ENCODE measurements around the gene PNLIPRP2. TPM values are rescaled to one million over a fixed set of nuclear protein-coding genes. Genes with fewer than 3 reads are reported as not detected.
A peak's percentile ranks its signal among the peaks of the same experiment; 100 is the strongest.

PNLIPRP2 gene
- total and polyA plus RNA-seq, 5 experiments from 2014 or later: not detected

GRCh38 chr10:116621934-116622655 lies 1.3 kb downstream of the PNLIPRP2 start:
- peaks cover 11 to 58% (median 40%) of the 10 kb centered on the region in 5 donors for H3K27me3 Mint-ChIP-seq
- H3K4me3 Mint-ChIP-seq: no peak overlapping the region
- ATAC-seq (no peak), DNase-seq (no peak)
- no peaks in the 10 kb centered on the region for H3K4me1 Mint-ChIP-seq
- peaks cover 0 to 1% (median 0%) of the 10 kb centered on the region in 9 donors for H3K9me3 Mint-ChIP-seq
- POLR2A ChIA-PET: no interaction called here
- no peak overlapping the region for H3K27ac Mint-ChIP-seq
- H3K36me3 Mint-ChIP-seq: no peaks in the 10 kb centered on the region

- H3K27me3 Mint-ChIP-seq: peaks cover 11 to 80% (median 43%) of the 10 kb centered on the region in 5 donors
- H3K9me3 Mint-ChIP-seq: peaks cover 0 to 1% (median 0%) of the 10 kb centered on the region in 9 donors
- POLR2A ChIA-PET: no interaction called here
- ATAC-seq (no peak), DNase-seq (no peak)
- H3K27ac Mint-ChIP-seq: peak overlapping the region in 1 of 10 donors; percentile 49
- H3K36me3 Mint-ChIP-seq: no peaks in the 10 kb centered on the region
- H3K4me1 Mint-ChIP-seq: no peaks in the 10 kb centered on the region
- H3K4me3 Mint-ChIP-seq: no peak overlapping the region
These were observed 5.1 kb downstream of the PNLIPRP2 start for GRCh38 chr10:116625845-116626244.

DNA sequence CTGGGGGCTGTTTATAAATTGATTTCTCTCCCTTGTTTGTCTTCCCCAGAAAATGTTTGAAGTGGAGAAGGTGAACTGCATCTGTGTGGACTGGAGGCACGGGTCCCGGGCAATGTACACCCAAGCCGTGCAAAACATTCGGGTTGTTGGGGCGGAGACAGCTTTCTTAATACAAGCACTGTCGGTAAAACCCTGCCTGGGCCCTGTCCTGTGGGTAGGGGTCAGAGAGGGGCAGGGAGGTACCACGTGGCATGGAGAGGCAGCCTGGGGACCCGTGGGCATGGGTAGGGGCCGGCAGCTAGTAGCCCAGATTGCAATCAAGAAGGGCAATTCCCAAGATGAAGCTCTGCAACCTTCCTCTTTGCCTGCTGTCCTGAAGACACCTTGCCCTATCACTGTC lies 6.1 kb downstream of the PNLIPRP2 start:
- ATAC-seq: no peak
- Mint-ChIP-seq H3K36me3 (no peaks in the 10 kb centered on the region), H3K4me3 (no peak overlapping the region), H3K27me3 (peaks cover 11 to 80% (median 44%) of the 10 kb centered on the region in 5 donors), H3K27ac (no peak overlapping the region), H3K4me1 (no peaks in the 10 kb centered on the region), H3K9me3 (peaks cover 0 to 1% (median 0%) of the 10 kb centered on the region in 9 donors)
- no peak for DNase-seq
- POLR2A ChIA-PET: no interaction called here

DNA sequence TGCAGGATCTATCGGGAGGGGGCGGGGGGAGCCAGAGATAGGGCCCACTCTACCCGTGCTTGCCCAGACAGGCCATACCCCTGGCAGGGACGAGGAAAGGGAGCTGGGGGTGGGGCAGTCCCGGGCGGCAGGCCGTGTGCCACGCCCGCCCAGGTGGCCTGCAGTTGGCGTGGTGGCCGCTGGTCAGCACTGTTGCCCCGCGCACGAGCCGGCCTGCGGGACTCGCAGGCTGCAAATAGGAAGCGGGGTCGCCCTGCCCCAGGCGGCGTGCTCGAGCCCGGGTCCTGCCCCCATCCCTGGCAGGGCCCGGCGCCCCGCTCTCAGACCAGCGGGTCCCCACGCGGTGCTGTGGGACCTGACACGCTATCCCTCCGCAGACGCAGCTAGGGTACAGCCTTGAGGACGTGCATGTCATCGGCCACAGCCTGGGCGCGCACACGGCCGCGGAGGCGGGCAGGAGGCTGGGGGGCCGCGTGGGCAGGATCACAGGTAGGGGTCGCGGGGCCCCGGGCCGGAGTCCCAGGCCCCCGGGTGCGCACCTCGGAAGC lies 6.7 kb downstream of the PNLIPRP2 start:
- H3K36me3 Mint-ChIP-seq: no peaks in the 10 kb centered on the region
- H3K27ac Mint-ChIP-seq: no peak overlapping the region
- no peaks in the 10 kb centered on the region for H3K9me3 Mint-ChIP-seq
- DNase-seq (no peak), ATAC-seq (no peak)
- no peaks in the 10 kb centered on the region for H3K4me1 Mint-ChIP-seq
- peaks cover 11 to 74% (median 41%) of the 10 kb centered on the region in 5 donors for H3K27me3 Mint-ChIP-seq
- no peak overlapping the region for H3K4me3 Mint-ChIP-seq
- POLR2A ChIA-PET: no interaction called here

DNA sequence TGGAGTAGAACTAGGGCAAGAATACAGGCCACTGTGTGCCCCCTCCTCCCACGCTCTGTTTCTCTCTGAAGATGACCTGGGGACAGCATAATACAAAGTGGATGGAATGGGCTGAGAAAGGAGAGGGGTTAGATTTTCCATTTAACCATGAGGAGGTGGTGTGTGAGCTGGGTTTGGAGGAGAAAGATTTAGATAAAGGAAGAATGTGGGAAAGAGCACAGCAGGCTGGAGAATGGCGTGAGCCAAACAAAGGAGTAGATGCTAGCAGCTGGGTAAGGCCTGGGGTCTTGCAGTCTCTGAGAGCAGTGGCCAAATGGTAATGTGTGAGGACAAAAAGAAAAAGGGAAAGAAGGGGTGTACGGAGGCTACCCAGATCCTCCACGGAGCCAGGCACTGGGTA lies 8.6 kb downstream of the PNLIPRP2 start:
- Mint-ChIP-seq H3K36me3 (no peaks in the 10 kb centered on the region), H3K9me3 (no peaks in the 10 kb centered on the region), H3K27me3 (peaks cover 11 to 66% (median 33%) of the 10 kb centered on the region in 5 donors), H3K4me1 (no peaks in the 10 kb centered on the region), H3K4me3 (no peak overlapping the region), H3K27ac (no peak overlapping the region)
- DNase-seq (no peak), ATAC-seq (no peak)
- POLR2A ChIA-PET: no interaction called here

- no peak for ATAC-seq
These were observed 9.3 kb downstream of the PNLIPRP2 start for GRCh38 chr10:116630020-116630419.

DNA sequence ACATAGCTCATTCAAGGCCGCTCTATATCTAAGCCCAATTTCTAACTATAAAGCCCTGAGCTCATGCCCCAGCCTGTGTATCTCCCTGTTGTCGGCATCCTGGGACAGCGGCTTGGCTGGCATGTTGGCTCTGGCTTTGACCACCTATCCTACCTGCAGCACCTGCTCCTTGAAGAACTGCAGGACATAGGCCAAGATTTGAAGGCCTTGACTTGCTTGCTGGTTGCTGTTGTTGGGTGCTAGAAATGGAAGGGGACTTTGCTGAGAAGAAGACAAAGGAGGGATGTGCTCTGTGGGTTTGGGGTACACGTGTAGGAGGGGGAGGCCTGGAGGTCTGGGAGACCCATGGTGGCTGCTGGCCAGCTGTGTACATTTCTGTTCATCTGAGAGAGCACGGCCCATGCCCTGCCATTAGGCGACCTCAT lies 11.1 kb downstream of the PNLIPRP2 start:
- Mint-ChIP-seq H3K9me3 (peaks cover 0 to 10% (median 0%) of the 10 kb centered on the region in 9 donors), H3K4me1 (peaks cover 0 to 2% (median 0%) of the 10 kb centered on the region in 4 donors), H3K27me3 (peaks cover 6 to 71% (median 28%) of the 10 kb centered on the region in 5 donors), H3K27ac (no peak overlapping the region), H3K36me3 (no peaks in the 10 kb centered on the region), H3K4me3 (no peak overlapping the region)
- POLR2A ChIA-PET: no interaction called here
- ATAC-seq: no peak
- no peak for DNase-seq

More at GRCh38 chr10:116630020-116630419, 9.3 kb downstream of the PNLIPRP2 start:
- H3K4me1 Mint-ChIP-seq: no peaks in the 10 kb centered on the region
- DNase-seq: no peak
- H3K9me3 Mint-ChIP-seq: no peaks in the 10 kb centered on the region
- no peak overlapping the region for H3K27ac Mint-ChIP-seq
- H3K4me3 Mint-ChIP-seq: no peak overlapping the region
- H3K36me3 Mint-ChIP-seq: no peaks in the 10 kb centered on the region
- peaks cover 11 to 67% (median 34%) of the 10 kb centered on the region in 5 donors for H3K27me3 Mint-ChIP-seq
- POLR2A ChIA-PET: no interaction called here

GRCh38 chr10:116632596-116633215 lies 12.0 kb downstream of the PNLIPRP2 start:
- no peak for DNase-seq
- no peak for ATAC-seq
- Mint-ChIP-seq H3K36me3 (no peaks in the 10 kb centered on the region), H3K4me1 (peaks cover 0 to 2% (median 0%) of the 10 kb centered on the region in 4 donors), H3K4me3 (peak overlapping the region in 1 of 10 donors; percentile 40), H3K27ac (no peak overlapping the region), H3K9me3 (peaks cover 0 to 10% (median 0%) of the 10 kb centered on the region in 9 donors), H3K27me3 (peaks cover 6 to 68% (median 24%) of the 10 kb centered on the region in 5 donors)
- POLR2A ChIA-PET: no interaction called here

GRCh38 chr10:116633216-116633600 lies 12.5 kb downstream of the PNLIPRP2 start:
- H3K9me3 Mint-ChIP-seq: peaks cover 0 to 10% (median 0%) of the 10 kb centered on the region in 9 donors
- H3K27me3 Mint-ChIP-seq: peaks cover 6 to 63% (median 24%) of the 10 kb centered on the region in 5 donors
- DNase-seq (no peak), ATAC-seq (no peak)
- H3K4me1 Mint-ChIP-seq: peaks cover 0 to 2% (median 0%) of the 10 kb centered on the region in 4 donors
- no peak overlapping the region for H3K4me3 Mint-ChIP-seq
- POLR2A ChIA-PET: no interaction called here
- H3K27ac Mint-ChIP-seq: peak overlapping the region in 1 of 10 donors; percentile 39
- no peaks in the 10 kb centered on the region for H3K36me3 Mint-ChIP-seq

DNA sequence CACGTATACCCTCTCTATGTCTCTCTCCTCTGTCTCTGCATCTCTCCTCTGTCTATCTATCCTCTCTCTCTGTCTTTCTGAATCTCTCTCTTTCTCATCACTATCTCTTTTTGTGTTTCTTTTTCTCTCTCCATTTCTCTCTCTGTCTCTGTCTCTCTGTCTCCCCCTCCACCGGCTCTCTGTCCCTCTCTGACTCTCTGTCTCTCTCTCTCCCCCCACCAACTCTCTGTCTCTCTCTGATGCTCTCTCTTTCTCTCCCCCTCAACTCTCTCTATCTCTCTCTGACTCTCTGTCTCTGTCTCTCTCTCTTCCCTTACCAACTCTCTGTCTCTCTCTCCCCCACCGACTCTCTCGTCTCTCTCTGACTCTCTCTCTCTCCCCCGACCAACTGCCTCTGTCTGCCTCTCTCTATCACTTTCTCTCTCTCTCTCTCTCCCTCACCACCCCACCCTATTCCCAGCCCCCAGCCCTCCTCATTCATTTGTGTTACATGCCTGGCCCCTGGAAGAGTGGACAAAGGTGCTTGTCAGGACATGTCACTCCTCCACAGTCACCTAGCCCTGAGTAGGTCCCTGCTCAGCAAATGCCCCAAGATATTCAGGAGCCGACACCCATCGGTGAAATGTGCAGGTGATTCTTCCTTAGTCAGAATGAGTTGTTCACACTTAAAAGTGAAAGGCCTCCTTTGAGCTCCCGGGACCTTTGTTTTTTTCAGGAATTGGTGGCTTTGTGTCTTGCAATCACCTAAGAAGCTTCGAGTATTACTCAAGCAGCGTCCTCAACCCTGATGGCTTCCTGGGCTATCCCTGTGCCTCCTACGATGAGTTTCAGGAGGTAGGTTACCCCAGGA lies 13.6 kb downstream of the PNLIPRP2 start:
- Mint-ChIP-seq H3K27ac (peak overlapping the region in 2 of 10 donors; percentile 26 to 65), H3K4me3 (no peak overlapping the region), H3K36me3 (no peaks in the 10 kb centered on the region)

DNA sequence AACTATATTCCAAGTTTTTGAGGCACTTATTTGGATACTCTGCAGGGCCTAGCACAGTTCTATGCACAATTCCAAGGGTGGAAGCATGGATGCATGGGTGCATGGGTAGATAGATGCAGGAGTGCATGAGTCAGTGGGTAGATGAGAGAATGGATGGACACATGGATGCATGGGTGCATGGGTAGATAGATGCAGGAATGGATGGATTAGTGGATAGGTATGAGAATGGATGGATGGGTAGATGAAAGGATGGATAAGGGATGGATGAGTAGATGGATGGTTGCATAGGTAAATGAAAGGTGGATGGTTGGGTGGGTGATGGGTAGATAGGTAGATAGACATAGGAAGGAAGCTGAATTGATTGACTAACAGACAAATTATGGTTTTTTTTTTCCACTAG lies 15.6 kb downstream of the PNLIPRP2 start:
- no peak overlapping the region for H3K4me3 Mint-ChIP-seq
- no peak overlapping the region for H3K27ac Mint-ChIP-seq
- peaks cover 0 to 16% (median 2%) of the 10 kb centered on the region in 9 donors for H3K9me3 Mint-ChIP-seq
- H3K27me3 Mint-ChIP-seq: peaks cover 9 to 54% (median 18%) of the 10 kb centered on the region in 5 donors
- ATAC-seq (no peak), DNase-seq (no peak)
- POLR2A ChIA-PET: no interaction called here
- H3K4me1 Mint-ChIP-seq: peaks cover 0 to 2% (median 0%) of the 10 kb centered on the region in 4 donors
- peaks cover 0 to 4% (median 0%) of the 10 kb centered on the region in 3 donors for H3K36me3 Mint-ChIP-seq

More for the DNA sequence above, 13.6 kb downstream of the PNLIPRP2 start:
- Mint-ChIP-seq H3K27me3 (peaks cover 6 to 55% (median 18%) of the 10 kb centered on the region in 5 donors), H3K4me1 (peaks cover 0 to 2% (median 0%) of the 10 kb centered on the region in 4 donors), H3K9me3 (peaks cover 0 to 10% (median 0%) of the 10 kb centered on the region in 9 donors)
- DNase-seq (no peak), ATAC-seq (no peak)
- POLR2A ChIA-PET: no interaction called here

- POLR2A ChIA-PET: no interaction called here
- peaks cover 9 to 55% (median 15%) of the 10 kb centered on the region in 5 donors for H3K27me3 Mint-ChIP-seq
- H3K4me1 Mint-ChIP-seq: peaks cover 0 to 2% (median 0%) of the 10 kb centered on the region in 4 donors
- H3K4me3 Mint-ChIP-seq: no peak overlapping the region
- no peak overlapping the region for H3K27ac Mint-ChIP-seq
- DNase-seq: no peak
- H3K9me3 Mint-ChIP-seq: peaks cover 0 to 16% (median 2%) of the 10 kb centered on the region in 9 donors
- peaks cover 0 to 4% (median 0%) of the 10 kb centered on the region in 3 donors for H3K36me3 Mint-ChIP-seq
- ATAC-seq: no peak
These were observed 16.2 kb downstream of the PNLIPRP2 start for GRCh38 chr10:116636976-116637375.
